Uterus (tissue), 2 donors: ENCODE data around the gene RAB14.

Experiments used
- CTCF ChIP-seq, 4 experiments: fragments of 200-600 bp in 2 of 4; fragments of 450-650 bp in 2 of 4; sonication (generic) in 2 of 4; IDR thresholded peaks; one replicate each; pipeline ENCODE4 v1.5.1; 2016 to 2019; ENCODE audit warnings: antibody characterized with exemption in 4 of 4, mild to moderate bottlenecking in 2 of 4, moderate library complexity in 1 of 4
- POLR2A ChIP-seq, 2 donors: fragments of 450-650 bp; IDR thresholded peaks; one replicate each; pipeline ENCODE4 v1.6.1; 2016; ENCODE audit warnings: antibody characterized with exemption in 2 of 2, mild to moderate bottlenecking in 1 of 2, moderate library complexity in 1 of 2

- TF ChIP-seq CTCF (IDR thresholded peaks at IDR 0.05) (no peak), POLR2A (IDR thresholded peaks at IDR 0.05) (no peak)
Measured at GRCh38 chr9:121214005-121214404, 12.3 kb upstream of the RAB14 start.
